Activated CD4-positive, alpha-beta T cell treated with anti-CD3 and anti-CD28 coated beads, Interleukin-2, Interleukin-4, amounts not matched to agents 100 ng/mL and 50 ng/mL, durations not matched to agents 16 hours and 8 hours (primary cell): ENCODE results near the gene PARK7.

Experiments
- DNase-seq: peaks from one replicate; pipeline ENCODE4 v3.0.0-alpha.2; 2020; ENCODE audit warnings: low spot score

The PARK7 gene

DNA sequence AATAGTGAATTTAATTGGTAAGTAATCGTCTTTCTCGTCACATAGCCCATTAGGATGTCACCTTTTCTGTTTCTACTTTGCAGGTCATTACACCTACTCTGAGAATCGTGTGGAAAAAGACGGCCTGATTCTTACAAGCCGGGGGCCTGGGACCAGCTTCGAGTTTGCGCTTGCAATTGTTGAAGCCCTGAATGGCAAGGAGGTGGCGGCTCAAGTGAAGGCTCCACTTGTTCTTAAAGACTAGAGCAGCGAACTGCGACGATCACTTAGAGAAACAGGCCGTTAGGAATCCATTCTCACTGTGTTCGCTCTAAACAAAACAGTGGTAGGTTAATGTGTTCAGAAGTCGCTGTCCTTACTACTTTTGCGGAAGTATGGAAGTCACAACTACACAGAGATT, 23.3 kb downstream of the PARK7 start:
- DNase-seq, result no peak

DNA sequence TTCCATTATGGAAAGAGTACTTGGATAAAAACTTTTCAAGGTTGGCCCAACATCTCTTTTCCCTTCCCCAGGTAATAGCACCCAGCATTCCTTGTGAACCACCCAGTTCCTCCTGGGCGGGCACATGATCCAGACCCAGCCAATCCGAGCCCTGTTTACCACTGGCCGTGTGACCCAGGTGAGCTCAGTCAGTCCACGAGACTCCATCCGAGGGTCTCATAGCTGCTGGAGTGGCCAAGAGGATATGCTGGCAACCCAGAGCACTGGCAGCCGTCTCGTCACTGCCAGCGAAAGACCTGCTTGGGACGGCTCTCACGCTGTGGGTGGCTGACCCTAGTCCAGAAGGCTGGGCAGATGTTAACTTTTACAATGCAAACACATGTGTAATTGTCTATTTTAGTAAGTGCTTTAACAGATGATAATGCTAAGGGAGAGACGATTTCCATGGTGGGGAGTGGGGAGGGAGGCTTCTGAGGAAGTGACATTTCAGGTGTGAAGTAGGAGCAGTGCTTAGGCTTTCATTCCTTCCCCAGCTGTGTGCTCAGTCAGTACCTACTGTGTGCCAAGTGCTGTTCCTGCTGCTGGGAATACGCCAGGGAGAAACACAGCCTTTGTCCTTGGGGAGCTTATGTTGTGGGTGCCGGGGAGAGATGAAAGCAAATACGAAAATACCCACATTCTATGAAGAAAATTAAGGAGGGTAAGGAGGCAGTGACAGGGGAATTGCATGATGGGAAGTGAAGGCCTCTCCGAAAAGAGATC, 24.5 kb downstream of the PARK7 start:
- DNase-seq, result no peak

DNA sequence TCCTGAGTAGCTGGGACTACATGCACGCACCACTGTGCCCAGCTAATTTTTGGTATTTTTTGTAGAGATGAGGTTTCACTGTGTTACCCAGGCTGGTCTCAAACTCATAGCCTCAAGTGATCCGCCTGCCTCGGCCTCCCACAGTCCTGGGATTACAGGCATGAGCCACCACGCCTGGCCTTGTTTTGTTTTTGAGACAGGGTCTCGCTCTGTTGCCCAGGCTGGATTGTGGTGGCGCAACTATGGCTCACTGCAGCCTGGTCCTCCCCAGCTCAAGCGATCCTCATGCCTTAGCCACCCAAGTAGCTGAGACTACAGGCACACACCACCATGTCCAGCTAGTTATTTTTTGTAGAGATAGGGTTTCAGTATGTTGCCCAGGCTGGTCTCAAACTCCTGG, 26.0 kb downstream of the PARK7 start:
- no peak for DNase-seq

GRCh38 chr1:7988576-7988975, 27.1 kb downstream of the PARK7 start:
- DNase-seq, result no peak

DNA sequence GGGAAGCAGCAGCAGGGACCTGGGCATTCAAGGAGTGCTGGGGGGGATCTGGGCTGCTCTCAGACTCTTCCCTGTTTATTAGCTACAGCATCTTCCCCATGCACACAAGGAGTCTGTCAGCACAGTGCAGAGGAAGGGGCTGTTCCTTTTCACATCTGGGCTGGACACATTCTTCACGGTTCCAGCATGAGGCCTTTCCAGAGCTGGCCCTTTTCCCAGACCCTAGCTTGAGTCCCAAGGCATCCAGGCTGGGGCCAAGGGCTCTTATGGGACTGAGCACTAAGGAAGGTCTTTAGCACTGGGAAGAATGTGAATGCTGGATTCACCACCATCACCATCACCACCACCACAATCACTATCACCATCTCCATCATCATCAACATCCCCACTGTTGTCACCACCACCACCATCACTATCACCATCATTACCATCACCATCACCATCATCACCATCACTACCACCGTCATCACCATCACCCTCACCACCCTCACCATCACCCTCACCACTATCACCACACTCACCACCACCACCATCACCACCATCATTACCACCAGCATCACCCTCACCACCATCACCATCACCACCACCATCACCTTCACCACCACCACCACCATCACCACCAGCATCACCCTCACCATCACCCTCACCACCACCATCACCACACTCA, 28.4 kb downstream of the PARK7 start:
- DNase-seq, result no peak

DNA sequence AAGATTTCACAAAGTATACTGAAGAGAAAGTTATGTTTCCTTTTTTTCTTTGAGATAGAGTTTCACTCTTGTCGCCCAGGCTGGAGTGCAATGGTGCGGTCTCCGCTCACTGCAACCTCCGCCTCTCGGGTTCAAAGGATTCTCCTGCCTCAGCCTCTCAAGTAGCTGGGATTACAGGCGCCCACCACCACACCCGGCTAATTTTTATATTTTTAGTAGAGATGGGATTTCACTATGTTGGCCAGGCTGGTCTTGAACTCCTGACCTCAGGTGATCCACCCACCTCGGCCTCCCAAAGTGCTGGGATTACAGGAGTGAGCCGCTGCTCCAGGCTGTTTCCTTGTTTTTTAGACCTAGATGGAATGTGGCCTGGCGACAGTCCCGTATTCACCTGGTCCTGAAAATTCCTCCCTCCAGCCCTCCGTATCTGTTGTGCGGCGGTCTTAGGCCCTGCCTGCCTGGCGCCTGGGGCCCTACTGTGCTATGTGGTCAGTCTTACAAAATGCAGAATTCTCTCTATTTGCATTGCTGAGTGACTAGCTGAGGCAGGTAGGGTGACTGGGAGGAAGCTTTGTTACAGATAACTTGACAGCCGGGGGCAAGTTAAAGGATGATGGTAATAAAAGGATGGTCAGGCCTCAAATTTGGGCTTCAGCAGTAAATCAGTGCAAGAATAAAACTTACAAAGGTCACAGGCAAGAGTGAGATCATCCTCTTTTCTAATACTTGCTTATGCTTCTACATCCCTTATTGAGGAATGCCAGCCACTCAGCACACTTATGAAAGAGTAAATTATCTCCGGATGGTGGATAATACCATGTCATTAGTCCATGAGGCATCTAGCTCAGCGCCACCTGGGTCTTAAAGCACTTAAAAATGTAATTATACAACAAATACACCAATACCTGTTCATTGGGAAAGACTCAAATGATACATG, 30.3 kb downstream of the PARK7 start:
- DNase-seq, result no peak

GRCh38 chr1:7992885-7993284, 31.4 kb downstream of the PARK7 start:
- no peak for DNase-seq

DNA sequence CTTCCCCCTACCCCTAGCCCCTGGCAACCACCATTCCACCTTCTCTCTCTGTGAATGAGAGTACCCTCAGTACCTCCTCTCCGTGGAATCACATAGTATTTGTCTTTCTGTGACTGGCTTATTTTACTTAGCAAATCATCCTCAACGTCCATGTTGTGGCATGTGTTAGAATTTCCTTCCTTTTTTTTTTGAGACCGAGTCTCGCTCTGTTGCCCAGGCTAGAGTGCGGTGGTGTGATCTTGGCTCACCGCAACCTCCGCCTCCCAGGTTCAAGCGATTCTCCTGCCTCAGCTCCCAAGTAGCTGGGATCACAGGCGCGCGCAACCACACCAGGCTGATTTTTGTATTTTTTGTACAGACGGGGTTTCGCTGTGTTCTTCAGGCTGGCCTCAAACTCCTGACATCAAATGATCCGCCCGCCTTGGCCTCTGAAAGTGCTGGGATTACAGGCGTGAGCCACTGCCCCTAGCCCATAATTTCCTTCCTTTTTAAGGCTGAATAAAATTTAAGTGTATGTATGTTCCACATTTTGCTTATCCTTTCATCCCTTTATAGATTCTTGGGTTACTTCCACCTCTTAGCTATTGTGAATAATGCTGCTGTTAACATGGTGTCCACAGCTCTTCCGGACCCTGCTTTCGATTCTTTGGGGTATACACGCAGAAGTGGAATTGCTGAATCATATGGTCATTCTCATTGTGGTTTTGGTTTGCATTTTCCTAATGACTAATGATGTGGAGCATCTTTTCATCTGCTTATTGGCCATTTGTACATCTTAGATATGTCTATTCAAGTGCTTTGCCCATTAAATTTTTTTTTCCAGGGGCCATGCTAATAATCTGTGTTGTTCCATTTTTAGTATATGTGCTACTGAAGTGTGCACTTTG, 32.3 kb downstream of the PARK7 start:
- DNase-seq, result peak; percentile 18

- no peak for DNase-seq
These were observed 33.3 kb downstream of the PARK7 start for GRCh38 chr1:7994827-7995226.

DNA sequence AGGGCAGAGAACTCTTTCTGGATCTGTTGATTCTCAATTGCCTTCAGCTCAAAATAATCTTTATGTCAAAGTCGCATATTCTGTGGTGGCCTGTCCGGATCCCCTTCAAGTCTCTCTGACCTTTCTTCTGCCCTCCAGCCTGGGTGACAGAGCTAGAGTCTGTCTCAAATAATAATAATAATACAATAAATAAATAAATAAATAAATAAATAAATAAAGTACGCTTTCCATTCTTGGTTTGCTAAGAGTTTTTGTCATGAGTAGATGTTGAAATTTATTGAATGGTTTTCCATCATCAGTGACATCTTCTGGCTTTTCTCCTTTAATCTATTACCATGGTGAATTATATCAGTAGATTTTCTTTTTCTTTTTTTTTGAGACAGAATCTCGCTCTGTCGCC, 33.9 kb downstream of the PARK7 start:
- no peak for DNase-seq

- DNase-seq, result no peak
These were observed 40.9 kb downstream of the PARK7 start for GRCh38 chr1:8002329-8002910.

DNA sequence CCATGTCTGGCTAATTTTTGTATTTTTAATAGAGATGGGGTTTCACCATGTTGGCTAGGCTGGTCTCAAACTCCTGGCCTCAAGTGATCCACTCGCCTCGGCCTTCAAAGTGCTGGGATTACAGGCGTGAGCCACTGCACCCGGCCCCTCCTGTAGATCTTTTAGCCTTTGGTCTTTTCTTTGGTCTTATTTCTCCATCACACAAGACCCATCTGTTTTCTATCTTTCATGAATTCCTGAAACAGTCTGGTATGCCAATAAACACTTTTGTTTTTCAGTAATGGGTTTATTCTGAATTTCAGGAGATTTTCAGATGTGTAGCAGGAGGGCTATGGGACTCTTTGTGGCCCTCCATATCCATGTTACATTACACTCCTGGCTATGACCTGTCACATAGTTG, 41.4 kb downstream of the PARK7 start:
- no peak for DNase-seq

GRCh38 chr1:8003438-8004112, 42.1 kb downstream of the PARK7 start:
- DNase-seq, result no peak

DNA sequence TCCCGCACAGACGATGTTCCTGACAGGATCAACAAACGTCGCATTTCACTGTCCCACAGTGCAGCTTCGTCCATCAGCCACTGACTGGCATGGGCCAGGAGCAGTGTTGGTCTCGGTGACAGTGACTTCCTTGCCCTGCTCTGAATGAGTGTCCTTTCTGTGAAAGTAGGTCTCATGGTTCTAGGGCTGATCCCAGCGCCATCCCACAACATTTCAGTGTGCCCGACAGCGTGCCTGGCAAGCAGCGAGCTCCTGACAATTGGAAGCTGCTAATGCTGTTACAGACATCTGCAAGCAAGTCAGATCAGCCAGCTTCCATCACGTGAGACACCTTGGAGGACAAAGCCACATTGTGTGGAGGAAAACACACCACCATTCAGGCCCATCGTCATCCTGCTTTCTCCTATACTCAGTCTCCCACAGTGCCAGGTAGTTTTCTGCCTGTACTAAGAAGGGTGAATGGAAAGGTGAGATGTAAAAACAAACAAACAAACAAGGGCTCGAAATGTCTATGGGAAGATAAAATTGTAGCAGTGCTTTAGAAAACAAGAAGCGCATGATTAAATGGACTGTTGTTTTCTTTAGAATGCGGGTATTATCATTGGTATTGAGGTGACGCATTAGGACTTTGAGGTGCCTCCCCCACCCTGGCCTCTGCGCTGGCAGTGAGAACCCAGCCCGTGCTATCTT, 42.7 kb downstream of the PARK7 start:
- no peak for DNase-seq

- DNase-seq, result no peak
These were observed 43.5 kb downstream of the PARK7 start for GRCh38 chr1:8004803-8005573.

DNA sequence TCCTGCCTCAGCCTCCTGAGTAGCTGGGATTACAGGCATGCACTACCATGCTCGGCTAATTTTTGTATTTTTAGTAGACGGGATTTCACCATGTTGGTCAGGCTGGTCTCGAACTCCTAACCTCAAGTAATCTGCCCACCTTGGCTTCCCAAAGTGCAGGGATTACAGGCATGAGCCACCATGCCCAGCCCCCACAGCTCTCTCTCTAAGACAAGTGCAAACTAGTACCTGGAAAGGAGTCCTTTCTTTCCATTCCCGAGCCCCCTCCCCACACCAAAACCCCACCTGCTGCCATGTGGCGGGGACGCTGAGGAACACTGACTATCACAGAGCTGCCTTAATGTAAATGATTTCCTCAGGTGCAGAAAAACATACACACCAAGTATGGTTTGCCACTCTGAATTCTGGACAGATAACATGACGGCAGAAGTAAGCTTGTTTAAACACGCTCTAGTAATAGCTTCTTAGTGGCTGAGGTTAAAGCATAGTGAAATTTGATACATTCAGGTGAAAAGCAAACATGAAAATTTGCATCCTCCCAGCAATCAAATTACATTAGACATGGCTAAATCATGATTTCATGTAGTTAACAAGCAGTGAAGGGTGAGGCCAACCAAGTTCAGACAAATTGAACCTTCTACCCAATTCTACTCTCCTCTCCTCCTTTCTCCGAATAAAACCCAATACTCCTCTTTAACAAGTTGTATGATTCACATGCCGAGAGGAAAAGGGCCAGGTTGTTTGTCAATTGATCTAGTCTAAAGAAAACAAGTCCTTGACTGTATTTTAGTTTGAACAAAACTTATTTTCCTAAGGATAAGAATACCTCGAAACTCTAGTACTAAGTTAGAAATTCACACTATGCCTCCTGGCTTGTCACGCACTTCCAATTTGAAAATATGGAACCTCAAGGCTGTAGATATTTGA, 44.8 kb downstream of the PARK7 start:
- no peak for DNase-seq

DNA sequence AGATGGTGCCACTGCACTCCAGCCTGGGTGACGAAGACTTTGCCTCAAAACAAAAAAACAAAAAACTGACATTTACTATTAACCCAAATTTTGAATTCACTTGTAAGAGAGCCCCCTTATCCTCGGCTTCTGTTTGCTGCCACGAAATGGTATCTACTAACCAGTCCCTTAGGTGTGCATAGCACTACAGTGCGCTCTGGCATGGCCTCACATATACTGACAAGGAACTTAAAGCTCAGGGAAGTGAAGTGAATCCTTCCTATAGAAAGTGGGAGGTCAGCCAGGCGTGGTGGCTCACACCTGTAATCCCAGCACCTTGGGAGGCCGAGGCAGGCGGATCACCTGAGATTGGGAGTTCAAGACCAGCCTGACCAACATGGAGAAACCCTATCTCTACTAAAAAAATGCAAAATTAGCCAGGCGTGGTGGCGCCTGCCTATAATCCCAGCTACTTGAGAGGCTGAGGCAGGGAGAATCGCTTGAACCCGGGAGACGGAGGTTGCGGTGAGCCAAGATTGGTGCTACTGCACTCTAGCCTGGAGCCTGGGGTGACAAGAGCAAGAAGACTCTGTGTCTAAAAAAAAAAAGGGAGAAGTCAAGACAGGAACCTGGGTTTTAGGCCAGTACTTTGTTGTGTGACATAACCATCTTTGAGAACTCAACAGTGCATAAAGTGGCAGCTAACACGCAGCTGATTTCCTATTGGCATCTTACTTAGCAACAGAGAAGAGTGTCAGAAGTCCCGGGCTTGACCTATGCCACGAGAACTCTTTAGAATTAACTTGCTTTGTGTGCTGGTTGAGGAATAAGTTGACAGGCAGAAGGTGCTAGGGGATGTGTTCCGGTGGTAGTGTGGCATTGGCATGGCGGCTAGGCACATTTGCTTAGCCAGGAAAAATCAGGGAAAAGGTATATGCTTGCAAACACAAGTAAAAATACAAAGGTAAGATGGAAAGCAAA, 47.8 kb downstream of the PARK7 start:
- DNase-seq, result no peak
